ENCODE measurements around the gene TOMM6.

DNA sequence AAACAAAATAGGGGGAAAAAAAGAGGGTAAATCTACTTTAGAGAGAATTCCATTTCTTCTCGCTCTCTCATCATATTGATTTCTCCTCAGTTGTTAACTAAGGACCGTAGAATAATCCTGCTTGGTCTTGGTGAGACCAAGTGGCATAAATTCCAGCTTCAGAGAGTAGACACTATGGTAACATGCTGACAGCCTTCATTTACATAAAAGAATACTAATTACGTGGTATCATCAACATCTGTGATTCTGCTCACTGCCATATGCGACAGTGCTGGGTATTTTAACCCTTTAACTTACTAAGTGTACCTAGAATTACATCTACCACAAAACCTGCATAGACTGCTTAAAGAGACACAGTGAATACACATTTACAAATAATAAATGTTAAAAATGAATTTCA is 27.1 kb downstream of the TOMM6 start:
- no peak for TF ChIP-seq ZFP3 (CRISPR knock-in tag; IDR thresholded peaks at IDR 0.05)
- TF ChIP-seq ZFP30 (CRISPR knock-in tag; IDR thresholded peaks at IDR 0.05): no peak
- TF ChIP-seq RARB (CRISPR knock-in tag; IDR thresholded peaks at IDR 0.05): no peak
- TF ChIP-seq PATZ1 (CRISPR knock-in tag; IDR thresholded peaks at IDR 0.05; ENCODE audit: borderline replicate concordance): no peak
- no peak for TF ChIP-seq GLIS3 (CRISPR knock-in tag; IDR thresholded peaks at IDR 0.05)
- TF ChIP-seq, protein P1, sequence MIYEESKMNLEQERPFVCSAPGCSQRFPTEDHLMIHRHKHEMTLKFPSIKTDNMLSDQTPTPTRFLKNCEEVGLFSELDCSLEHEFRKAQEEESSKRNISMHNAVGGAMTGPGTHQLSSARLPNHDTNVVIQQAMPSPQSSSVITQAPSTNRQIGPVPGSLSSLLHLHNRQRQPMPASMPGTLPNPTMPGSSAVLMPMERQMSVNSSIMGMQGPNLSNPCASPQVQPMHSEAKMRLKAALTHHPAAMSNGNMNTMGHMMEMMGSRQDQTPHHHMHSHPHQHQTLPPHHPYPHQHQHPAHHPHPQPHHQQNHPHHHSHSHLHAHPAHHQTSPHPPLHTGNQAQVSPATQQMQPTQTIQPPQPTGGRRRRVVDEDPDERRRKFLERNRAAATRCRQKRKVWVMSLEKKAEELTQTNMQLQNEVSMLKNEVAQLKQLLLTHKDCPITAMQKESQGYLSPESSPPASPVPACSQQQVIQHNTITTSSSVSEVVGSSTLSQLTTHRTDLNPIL (CRISPR knock-in tag; IDR thresholded peaks at IDR 0.05; ENCODE audit: low read depth): no peak
- TF ChIP-seq, protein P2, sequence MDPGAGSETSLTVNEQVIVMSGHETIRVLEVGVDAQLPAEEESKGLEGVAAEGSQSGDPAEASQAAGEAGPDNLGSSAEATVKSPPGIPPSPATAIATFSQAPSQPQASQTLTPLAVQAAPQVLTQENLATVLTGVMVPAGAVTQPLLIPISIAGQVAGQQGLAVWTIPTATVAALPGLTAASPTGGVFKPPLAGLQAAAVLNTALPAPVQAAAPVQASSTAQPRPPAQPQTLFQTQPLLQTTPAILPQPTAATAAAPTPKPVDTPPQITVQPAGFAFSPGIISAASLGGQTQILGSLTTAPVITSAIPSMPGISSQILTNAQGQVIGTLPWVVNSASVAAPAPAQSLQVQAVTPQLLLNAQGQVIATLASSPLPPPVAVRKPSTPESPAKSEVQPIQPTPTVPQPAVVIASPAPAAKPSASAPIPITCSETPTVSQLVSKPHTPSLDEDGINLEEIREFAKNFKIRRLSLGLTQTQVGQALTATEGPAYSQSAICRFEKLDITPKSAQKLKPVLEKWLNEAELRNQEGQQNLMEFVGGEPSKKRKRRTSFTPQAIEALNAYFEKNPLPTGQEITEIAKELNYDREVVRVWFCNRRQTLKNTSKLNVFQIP (CRISPR knock-in tag; IDR thresholded peaks at IDR 0.05; ENCODE audit: borderline replicate concordance, low read depth): no peak
- no peak for TF ChIP-seq ESRRG (CRISPR knock-in tag; IDR thresholded peaks at IDR 0.05)
- TF ChIP-seq SNAI2 (CRISPR knock-in tag; IDR thresholded peaks at IDR 0.05): no peak

All from SK-N-SH treated with all-trans-retinoic acid at 6 μM for 48 hours (cell line).